ENCODE data around the gene ALG9.

DNA sequence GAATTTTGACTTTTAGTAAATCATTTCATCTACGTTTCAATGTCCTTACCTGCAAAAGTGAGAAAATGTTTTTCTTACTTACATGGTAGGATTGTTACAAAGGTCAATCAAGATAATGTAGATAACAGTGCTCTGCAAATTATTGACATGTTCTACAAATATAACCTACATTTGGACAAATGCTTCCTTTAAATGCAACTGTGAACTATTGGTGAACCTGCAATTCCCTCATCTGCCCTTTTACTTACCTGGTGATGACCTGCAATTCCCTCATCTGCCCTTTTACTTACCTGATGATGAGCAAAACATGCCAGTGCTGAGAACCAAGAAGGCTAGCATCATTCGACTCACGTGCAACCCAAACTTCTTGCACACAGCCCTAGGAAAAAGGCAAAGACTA is 11.1 kb downstream of the ALG9 start:
- TF ChIP-seq CTCF (IDR thresholded peaks at IDR 0.05; ENCODE audit: low read depth, low read length) (no peak), EZH2phosphoT487 (IDR thresholded peaks at IDR 0.05; ENCODE audit: low read depth) (no peak)
